Mononuclear cell (primary cell): Measurements from ENCODE around the gene PCMTD2. TPM values are rescaled to one million over a fixed set of nuclear protein-coding genes. Genes with fewer than 3 reads are reported as not detected.
"Not testable (repeated sequence)": the region's sequence is repeated elsewhere in the genome, so short reads cannot be mapped to it uniquely, and the experiment has no call there.

Source experiments
- H3K27me3 ChIP-seq: 2 replicates; pipeline ENCODE4 v1.6.0; 2011; ENCODE audit warnings: low read length, control low read depth; ENCODE audit not compliant: insufficient read depth
- H3K4me1 ChIP-seq: 2 replicates; pipeline ENCODE4 v1.5.1; 2011; ENCODE audit warnings: mild to moderate bottlenecking, low read length, control low read depth; ENCODE audit not compliant: insufficient read depth
- H3K4me3 ChIP-seq: 2 replicates; pipeline ENCODE4 v1.5.1; 2011; ENCODE audit warnings: mild to moderate bottlenecking, low read length, moderate library complexity
- H3K9me3 ChIP-seq: 2 replicates; pipeline ENCODE4 v1.5.1; 2011; ENCODE audit warnings: low read depth, mild to moderate bottlenecking, control low read depth, low read length
- total RNA-seq: library from RNA; depleted of rRNA; stranded (reverse); fragments of >200 nt; gene quantifications from one replicate; pipeline ENCODE4 v1.2.3, GENCODE V29; 2012

Gene PCMTD2
- total RNA-seq, 1 donor = 57.8 TPM

- no peaks in the 10 kb centered on the region for H3K9me3 ChIP-seq
- no peaks in the 10 kb centered on the region for H3K27me3 ChIP-seq
- no peak overlapping the region for H3K4me3 ChIP-seq
- H3K4me1 ChIP-seq = no peaks in the 10 kb centered on the region
These were observed 22.2 kb downstream of the PCMTD2 start for GRCh38 chr20:64277571-64278316.

- Histone ChIP-seq H3K4me1 (no peaks in the 10 kb centered on the region), H3K9me3 (no peaks in the 10 kb centered on the region), H3K4me3 (no peak overlapping the region), H3K27me3 (no peaks in the 10 kb centered on the region)
These were observed 22.8 kb downstream of the PCMTD2 start for GRCh38 chr20:64278317-64278681.

GRCh38 chr20:64279826-64280459 is 24.4 kb downstream of the PCMTD2 start:
- no peaks in the 10 kb centered on the region for H3K27me3 ChIP-seq
- no peak overlapping the region for H3K4me3 ChIP-seq
- no peaks in the 10 kb centered on the region for H3K4me1 ChIP-seq
- H3K9me3 ChIP-seq = no peaks in the 10 kb centered on the region

DNA sequence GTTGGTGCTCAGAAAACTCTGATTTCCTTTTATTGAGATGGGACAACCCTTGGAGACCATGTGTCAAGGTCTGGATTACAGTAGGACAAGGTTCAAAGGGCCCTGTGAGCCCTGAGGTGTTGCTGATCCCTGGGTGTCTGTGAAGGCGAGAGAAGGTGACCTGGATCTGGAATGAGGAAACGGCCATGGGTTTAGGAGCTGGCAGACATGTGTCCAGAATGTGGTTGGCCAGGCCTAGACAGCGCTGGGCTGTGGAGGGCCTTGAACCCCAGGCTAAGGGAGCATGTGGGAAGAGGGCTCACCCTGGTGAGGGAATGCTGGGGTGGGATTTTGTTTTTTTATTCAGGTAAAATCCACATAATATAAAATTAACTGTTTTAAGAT is 24.9 kb downstream of the PCMTD2 start:
- Histone ChIP-seq H3K9me3 (no peaks in the 10 kb centered on the region), H3K27me3 (no peaks in the 10 kb centered on the region), H3K4me3 (no peak overlapping the region), H3K4me1 (no peaks in the 10 kb centered on the region)

GRCh38 chr20:64283646-64284045 is 28.1 kb downstream of the PCMTD2 start:
- H3K4me3 ChIP-seq = no peak overlapping the region

DNA sequence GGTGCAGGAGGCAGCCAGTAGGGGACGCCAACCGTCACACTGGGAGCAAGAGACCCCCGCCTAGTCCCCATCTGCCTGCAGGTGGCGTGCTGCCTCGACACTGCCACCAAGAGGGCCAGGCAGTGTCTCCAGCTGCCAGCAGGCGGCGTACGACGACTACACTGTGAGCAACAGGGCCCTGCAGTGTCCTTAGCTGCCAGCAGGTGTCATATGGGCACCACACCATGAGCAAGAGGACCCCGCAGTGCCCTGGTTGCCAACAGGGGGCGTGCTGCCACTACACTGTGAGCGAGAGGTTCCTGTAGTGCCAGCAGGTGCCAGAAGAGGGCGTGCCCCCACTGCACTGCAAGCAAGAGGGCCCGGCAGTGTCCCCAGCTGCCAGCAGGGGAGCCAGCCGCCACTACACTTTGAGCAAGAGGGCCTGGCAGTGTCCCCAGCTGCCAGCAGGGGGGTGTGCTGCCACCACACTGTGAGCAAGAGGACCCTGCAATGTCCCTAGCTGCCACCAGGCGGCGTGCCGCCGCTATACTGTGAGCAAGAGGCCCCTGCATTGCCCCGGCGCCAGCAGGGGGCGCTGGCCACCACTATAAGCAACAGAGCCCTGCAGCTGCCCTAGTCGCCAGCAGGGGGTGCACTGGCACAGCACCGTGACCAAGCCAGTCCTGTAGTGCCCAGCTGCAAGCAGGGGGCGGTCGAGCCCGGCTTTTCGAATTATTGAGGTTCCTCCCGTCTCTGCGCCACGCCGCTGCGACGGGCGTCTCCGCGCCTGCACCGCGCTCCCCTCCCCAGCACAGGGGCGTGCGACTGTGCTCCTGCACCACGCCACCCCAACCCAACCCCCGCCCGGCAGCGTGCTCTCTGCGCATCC is 30.3 kb downstream of the PCMTD2 start:
- not testable (repeated sequence) for H3K4me3 ChIP-seq, H3K4me1 ChIP-seq, H3K27me3 ChIP-seq, H3K9me3 ChIP-seq

More at GRCh38 chr20:64283646-64284045, 28.1 kb downstream of the PCMTD2 start:
- no peaks in the 10 kb centered on the region for H3K27me3 ChIP-seq
- H3K9me3 ChIP-seq = no peaks in the 10 kb centered on the region
- no peaks in the 10 kb centered on the region for H3K4me1 ChIP-seq

DNA sequence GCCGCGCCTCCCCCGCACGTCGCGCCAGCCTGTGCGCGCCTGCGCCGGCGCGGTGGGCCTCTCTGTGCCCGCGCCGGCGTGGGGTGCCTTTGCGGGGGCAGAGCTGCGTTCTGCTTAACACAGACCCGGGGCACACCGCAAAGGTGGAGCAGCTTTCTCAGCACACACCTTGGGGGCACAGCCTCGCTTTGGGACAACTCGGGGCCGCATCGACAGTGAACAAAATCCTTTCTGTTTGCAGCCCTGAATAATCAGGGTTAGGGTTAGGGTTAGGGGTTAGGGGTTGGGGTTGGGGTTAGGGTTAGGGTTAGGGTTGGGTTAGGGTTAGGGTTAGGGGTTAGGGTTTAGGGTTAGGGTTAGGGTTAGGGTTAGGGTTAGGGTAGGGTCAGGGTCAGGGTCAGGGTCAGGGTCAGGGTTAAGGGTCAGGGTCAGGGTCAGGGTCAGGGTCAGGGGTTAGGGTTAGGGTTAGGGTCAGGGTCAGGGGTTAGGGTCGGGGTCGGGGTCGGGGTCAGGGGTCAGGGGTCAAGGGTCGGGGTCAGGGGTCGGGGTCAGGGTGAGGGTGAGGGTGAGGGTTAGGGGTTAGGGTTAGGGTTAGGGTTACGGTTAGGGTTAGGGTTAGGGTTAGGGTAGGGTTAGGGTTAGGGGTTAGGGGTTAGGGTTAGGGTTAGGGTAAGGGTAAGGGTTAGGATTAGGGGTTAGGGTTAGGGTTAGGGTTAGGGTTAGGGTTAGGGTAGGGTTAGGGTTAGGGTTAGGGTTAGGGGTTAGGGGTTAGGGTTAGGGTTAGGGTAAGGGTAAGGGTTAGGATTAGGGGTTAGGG is 31.1 kb downstream of the PCMTD2 start:
- not testable (repeated sequence) for H3K4me1 ChIP-seq, H3K9me3 ChIP-seq, H3K4me3 ChIP-seq, H3K27me3 ChIP-seq

GRCh38 chr20:64287264-64287590 is 31.7 kb downstream of the PCMTD2 start:
- H3K4me3 ChIP-seq, H3K9me3 ChIP-seq, H3K27me3 ChIP-seq, H3K4me1 ChIP-seq: not testable (repeated sequence)

GRCh38 chr20:64292167-64292566 is 36.6 kb downstream of the PCMTD2 start:
- not testable (repeated sequence) for H3K4me1 ChIP-seq, H3K9me3 ChIP-seq, H3K27me3 ChIP-seq, H3K4me3 ChIP-seq

DNA sequence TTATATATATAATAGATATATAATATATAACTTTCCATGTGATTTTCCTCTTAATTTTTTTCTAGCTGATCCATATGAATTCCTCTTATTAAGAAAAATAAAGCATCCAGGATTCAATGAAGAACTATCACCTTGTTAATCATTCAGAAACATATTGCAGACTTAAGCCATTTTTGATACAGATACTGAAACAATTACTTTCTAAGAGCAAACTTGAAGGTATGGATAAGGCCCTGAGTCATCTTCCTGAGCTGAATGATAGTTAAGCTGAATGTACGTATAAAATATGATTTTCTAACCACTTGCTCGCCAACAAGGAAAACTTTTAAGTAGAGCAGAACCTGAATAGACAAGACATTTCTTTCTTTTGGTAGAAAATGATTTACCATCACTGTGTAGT is 47.5 kb downstream of the PCMTD2 start:
- not testable (repeated sequence) for H3K27me3 ChIP-seq, H3K4me3 ChIP-seq, H3K9me3 ChIP-seq, H3K4me1 ChIP-seq

- not testable (repeated sequence) for H3K27me3 ChIP-seq, H3K4me3 ChIP-seq, H3K4me1 ChIP-seq, H3K9me3 ChIP-seq
These were observed 58.2 kb downstream of the PCMTD2 start for GRCh38 chr20:64313761-64314160.

DNA sequence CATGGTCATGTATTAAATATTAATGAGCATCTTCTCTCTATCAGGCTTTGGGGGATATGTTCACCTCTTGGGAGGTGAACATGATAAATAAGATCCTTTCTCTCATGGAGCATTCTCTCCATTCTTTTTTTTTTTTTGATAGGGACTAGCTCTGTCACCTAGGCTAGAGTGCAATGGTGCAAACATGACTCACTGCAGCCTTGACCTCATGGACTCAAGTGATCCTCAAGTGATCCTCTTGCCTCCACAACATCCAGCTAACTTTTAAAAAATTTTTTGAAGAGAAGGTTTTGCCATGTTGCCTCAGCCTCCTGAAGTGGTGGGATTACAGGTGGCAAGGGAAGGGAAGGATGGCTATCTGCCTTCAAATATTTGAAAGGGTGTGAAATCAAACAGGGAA is 59.8 kb downstream of the PCMTD2 start:
- H3K4me1 ChIP-seq, H3K27me3 ChIP-seq, H3K4me3 ChIP-seq, H3K9me3 ChIP-seq: not testable (repeated sequence)

DNA sequence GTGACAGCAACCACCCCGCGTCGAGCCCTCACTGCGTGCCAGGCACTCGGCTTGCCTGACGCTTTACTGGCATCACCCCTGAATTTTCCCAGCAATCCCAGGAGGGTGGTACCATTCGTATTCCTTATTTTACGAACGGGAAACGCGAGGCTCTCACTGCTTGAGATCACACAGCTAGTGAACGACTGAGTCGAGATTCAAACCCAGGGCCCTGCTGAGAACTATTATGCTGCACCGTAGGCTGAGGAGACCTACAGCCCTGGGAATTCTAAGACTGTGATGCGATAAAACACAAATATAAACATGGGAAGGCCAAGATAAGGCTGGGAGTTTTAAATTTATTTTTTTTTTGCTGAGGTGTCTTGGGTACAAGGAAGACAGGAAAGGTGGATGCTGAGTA is 60.3 kb downstream of the PCMTD2 start:
- not testable (repeated sequence) for H3K9me3 ChIP-seq, H3K4me1 ChIP-seq, H3K4me3 ChIP-seq, H3K27me3 ChIP-seq

DNA sequence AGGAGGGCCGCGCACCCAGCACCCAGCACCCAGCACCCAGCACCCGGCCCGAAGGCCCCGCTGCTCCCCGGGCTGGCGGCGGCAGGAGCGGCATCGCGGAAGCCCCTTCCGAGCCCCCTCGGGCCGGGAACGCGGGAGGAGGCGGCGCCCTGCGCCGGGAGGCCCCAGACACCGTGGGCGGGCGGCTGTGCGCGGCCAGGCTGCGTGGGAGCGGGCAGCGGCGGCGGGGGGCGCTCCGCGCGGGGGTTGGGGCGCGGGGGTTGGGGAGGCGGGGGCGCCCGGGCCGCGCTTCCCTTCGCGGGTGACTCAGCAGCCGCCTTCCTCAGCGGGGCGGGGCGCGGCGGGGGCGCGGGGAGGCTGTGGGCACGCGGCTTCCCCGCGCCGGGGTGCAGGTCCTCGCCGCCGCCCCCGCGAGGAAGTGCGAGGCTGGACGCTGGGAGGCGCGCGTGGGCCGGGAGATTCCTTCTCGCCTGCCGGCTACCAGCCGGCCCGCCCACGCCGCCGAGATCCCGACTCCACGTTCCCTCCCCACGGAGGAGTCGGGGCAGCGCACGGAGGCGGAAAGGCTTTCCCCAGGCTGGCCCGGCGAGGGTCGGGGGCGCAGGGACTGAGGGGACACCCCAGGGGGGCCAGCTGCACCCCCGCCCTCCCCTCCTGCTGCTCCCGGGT is 61.0 kb downstream of the PCMTD2 start:
- not testable (repeated sequence) for H3K27me3 ChIP-seq, H3K4me3 ChIP-seq, H3K4me1 ChIP-seq, H3K9me3 ChIP-seq

DNA sequence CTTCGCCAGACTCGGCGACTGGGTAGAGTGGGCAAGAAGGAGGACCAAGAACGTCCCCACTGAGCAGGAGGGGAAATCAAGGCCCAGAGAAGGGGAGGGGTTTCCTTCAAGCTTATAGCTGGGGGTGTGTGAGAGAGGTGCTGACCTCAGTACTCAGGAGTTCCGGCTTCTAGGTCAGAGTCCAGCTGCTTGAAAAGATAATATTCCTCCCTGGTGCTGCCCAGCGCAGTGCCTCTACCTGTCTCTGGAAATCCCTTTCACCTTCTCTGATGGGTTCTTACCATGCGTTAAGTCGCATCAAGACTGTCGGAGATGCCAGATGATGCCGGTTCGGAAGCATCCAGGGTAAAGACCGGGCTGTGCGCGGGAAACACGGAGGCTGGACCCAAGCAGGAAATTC is 61.8 kb downstream of the PCMTD2 start:
- H3K27me3 ChIP-seq, H3K4me3 ChIP-seq, H3K9me3 ChIP-seq, H3K4me1 ChIP-seq: not testable (repeated sequence)
